Head of caudate nucleus (tissue), 42 donors: Measurements from ENCODE around the gene PPP1R12B.
"Not testable (repeated sequence)": the region's sequence is repeated elsewhere in the genome, so short reads cannot be mapped to it uniquely, and the experiment has no call there.

Source experiments
- DNase-seq, 42 donors: peaks; one replicate each; pipeline versions ENCODE4 v3.0.0 to v3.0.0-alpha.2; 2020 to 2021; ENCODE audit warnings: mixed read lengths in 7 of 42
- intact Hi-C: fragments of 100-400 bp; cut with DNase I; formaldehyde crosslinking; loops from one replicate; pipeline ENCODE4 v1.15.0; 2022

The PPP1R12B gene

DNA sequence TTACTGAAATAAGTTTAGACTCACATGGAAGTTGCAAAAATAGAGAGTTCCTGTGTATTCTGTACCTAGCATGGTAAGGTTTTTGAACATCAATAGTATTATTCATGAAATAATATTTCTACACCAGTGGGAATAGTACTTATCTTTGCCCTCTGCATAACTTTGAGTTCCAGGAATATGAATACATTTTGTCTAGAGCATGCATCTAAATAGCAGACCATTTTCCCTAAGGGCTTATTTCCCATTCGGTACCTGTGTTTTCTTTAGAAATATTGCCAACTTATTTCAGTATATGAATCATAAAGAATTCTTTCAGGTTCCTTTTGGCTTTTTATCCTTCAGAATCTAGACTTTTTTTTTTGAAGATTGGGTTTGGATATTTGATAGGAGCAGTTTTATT lies 81.6 kb downstream of the PPP1R12B start:
- DNase-seq, intact Hi-C loops: not testable (repeated sequence)

DNA sequence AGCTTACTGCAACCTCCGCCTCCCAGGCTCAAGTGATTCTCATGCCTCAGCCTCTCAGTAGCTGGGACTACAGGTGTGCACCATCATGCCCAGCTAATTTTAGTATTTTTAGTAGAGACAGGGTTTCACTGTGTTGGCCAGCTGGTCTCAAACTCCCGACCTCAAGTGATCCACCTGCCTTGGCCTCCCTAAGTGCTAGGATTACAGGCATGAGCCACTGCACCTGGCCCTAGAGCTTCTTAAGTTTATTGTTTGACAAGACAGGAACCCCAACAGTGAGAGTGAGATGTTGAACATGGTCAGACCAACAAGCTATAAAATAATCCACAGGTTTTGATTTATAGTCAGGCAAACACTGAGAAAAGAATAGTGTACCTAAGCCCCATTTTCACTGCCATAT lies 83.8 kb downstream of the PPP1R12B start:
- intact Hi-C loops, DNase-seq: not testable (repeated sequence)

DNA sequence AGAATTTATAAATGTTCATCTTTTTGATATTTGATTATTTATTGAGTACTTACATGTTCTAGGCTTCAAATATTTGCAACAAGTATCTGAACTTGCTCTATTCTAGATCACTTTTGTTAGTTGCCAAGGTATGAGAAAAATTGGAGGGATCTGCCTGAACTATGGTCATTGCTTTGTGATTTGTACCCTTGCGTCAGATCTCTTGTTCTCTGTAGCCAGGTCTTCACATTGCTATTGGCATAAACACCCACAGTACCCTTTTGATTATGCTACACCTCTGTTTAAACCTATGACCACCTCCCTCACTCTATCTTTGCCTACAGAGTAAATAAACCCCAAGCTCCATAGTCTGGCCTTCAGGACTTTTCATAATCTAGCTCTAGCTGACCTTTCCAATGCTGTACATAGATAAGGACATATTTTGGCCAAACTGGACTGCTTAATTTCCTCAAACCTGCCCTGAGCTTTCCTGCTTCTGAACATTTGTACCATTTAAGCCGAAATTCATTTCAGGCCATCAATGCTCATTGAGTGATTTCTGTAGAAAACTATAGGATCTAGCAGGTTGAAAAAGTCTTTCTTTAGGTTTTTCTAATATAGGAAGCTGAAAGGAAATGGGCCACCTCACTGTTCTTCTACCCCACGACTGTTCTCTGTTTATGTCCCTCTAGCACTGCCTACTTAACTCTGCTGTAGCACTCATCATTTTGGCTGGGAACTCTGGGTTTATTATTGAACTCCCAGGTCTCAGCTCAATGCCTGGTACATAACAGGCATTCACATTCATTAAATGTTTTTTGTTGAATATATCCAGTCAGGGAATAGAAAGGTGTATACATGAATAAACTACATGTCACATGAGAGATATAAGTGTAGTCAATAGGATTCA lies 84.9 kb downstream of the PPP1R12B start:
- no peak for DNase-seq
- intact Hi-C loops = no loop called here

DNA sequence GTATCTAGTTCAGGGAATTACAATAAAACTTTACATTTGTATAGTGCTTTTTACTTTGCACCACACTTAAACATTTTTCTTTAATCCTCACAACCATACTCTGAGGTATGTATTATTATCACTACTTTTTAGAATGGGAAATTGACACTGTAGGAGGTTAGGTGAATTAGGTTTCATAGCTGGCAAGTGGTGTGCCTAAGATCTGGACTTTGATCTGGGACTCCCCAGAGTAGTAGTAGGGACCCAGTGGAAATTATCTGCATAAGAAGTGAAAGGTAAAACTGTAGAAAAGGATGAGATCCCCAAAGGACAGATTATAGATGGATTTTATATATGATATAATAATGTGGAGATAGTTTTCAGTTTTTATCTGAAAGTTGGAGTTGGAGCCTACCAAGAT lies 85.6 kb downstream of the PPP1R12B start:
- no peak for DNase-seq
- intact Hi-C loops = no loop called here

DNA sequence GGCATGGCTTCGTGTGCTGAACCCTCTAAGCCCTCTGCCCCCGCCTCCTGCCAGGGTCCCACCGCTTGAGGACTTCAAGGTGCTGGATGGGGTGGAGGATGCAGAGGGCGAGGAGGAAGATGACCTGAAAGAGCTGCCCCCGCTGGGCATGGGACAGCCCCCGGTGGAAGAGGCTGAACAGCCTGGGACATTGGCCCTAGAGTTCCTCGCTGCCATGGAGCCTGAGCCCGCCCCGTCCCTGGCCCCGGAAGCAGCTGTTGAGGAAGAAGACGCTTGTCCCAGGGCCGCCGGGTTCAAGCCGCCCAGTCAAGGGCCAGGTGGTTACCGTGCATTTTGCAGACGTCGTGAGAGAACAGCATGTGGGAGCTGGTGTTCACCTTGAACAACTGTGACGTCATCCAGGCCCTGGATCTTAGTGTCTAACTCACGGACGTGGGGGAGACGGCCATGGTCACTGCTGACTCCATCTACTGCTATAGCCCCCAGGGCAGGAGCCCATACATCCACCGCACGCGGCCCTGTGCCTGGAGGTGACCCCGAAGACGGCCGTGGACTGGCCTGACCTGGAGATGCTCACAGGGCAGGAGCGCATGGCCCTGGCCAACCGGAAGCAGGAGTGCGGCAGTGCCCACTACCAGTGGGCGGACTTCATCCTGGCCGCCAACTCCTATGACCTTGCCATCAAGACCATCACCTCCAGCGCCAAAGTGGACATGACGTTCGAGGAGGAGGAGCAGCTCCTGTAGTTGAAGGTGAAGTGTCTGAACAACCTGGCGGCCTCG lies 90.1 kb downstream of the PPP1R12B start:
- intact Hi-C loops = no loop called here
- DNase-seq = no peak

- intact Hi-C loops = no loop called here
- no peak for DNase-seq
Observed at GRCh38 chr1:202439308-202439707, 90.8 kb downstream of the PPP1R12B start.

DNA sequence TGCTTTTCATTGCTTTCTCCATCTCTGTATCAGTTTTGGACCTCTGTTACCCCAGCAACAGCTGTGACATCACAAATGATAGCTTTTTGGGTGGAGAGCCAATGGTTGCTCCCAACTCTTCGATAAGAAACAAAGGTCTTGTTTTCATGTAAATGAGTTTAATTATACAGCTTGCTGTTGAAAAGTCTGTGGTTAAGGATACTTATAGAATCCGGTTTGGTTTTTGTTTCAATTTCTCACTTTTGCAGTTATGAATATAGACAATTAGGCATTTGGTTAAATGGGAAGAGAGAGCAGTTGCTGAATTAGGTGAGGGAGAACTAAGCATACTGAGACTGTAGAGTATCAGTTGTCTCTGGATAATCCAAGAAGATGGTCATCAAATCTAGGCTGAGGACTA lies 99.6 kb downstream of the PPP1R12B start:
- intact Hi-C loops, DNase-seq: not testable (repeated sequence)

DNA sequence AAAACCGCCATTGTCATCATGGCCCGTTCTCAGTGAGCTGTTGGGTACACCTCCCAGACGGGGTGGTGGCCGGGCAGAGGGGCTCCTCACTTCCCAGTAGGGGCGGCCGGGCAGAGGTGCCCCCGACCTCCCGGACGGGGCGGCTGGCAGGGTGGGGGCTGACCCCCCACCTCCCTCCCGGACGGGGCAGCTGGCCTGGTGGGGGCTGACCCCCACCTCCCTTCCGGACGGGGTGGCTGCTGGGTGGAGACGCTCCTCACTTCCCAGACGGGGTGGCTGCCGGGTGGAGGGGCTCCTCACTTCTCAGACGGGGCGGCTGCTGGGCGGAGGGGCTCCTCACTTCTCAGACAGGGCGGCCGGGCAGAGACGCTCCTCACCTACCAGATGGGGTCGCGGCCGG lies 103.1 kb downstream of the PPP1R12B start:
- intact Hi-C loops = not testable (repeated sequence)

DNA sequence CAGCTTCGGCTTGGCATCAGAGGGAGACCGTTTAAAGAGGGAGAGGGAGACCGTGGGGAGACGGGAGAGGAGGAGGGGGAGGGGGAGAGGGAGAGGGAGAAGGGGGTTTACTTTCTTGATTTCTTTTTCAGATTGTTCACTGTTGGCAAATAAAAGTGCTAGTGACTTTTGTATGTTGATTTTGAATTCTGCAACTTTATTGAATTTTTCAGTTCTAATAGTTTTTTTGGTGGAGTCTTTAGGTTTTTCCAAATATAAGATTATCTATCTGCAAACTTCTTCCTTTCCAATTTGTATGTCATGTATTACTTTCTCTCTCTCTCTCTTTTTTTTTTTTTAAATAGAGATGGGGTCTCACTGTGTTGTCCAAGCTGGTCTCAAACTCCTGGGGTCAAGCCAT lies 104.0 kb downstream of the PPP1R12B start:
- intact Hi-C loops = no loop called here
- no peak for DNase-seq

More for the DNA sequence above, 103.1 kb downstream of the PPP1R12B start:
- not testable (repeated sequence) for DNase-seq

GRCh38 chr1:202456372-202457169 lies 108.1 kb downstream of the PPP1R12B start:
- intact Hi-C loops, DNase-seq: not testable (repeated sequence)

- DNase-seq, intact Hi-C loops: not testable (repeated sequence)
Observed at GRCh38 chr1:202458651-202459050, 110.2 kb downstream of the PPP1R12B start.

DNA sequence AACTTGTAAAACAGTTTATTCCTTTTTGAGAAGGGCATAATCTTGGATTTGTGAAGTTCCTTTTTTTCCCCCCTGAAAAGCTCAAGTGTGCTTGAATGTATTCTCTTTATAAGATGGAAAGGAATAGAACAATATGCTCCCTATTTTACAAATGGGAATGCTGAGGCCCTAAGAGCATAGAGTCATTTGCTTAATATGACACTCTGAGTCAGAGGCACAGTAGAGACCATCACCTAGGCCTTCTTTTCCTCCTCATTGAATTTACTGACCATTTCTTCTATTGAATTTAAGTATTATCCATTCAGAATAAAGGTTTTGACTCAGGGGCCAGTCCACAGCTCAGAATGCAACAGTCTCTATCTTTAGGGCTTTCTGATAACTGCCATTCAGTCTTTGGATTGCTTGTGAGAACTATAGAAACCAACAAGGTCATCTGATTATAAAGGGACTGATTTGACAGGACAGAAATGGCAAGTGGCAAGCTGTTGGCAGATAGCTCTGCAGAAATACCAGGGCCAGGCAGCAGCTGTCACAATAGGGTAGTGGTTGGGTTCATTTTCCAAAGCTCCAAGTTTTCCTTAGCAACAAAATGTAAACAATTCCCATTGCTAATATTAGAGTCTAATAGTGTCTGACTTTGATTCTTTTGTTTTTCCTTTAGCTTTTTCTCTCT lies 111.1 kb downstream of the PPP1R12B start:
- DNase-seq, intact Hi-C loops: not testable (repeated sequence)

DNA sequence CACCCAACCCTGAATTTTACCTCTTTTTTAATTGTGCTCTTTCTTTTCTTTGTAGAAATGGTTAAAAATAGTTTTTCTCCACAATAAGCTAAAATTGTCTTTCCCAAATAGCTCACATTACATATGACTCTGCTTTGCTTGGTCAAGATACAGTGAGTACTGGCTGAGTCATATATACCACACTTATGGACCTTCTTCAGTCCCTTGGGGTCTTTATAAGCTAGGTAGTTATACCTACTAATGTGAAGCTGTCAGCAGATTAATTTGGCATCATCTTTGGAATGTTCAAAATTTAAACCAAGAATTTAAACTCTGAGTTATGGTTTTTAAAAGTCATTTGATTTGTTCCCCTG lies 111.6 kb downstream of the PPP1R12B start:
- DNase-seq, intact Hi-C loops: not testable (repeated sequence)

DNA sequence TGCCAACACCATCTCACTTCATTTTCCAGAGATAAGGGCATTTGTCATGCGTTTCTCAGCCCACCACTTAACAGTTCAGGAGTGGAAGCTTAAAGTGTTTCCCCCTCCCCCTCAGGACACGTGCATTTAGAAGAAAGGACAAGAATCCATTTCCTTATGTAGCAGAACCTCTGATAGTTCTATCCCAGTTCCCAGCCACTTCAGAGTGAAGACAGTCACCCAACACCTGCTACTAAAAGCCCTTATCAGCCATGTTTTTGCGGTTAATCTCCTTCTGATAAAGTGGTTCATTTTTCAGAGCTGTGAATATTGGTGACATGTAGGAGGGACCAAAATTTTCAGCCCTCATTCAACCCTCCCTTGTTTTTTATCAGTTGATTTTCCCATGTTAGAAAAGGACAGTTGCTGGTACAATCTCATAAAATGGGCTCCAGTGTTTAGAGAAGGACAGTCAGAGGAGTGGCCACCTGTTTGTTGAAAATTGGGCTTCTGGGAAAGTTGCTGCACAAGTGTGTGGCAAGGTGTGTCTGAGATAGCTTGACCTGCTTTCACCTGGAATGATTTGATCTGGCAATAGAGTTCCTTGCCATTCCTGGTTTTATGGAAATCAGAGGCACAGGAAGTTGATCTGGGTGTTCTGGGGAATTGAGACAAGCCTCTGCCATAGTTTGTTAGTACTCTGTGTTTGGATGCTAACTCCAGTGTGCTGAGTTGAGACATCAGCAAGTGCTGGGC lies 114.0 kb downstream of the PPP1R12B start:
- no peak for DNase-seq
- intact Hi-C loops = no loop called here

DNA sequence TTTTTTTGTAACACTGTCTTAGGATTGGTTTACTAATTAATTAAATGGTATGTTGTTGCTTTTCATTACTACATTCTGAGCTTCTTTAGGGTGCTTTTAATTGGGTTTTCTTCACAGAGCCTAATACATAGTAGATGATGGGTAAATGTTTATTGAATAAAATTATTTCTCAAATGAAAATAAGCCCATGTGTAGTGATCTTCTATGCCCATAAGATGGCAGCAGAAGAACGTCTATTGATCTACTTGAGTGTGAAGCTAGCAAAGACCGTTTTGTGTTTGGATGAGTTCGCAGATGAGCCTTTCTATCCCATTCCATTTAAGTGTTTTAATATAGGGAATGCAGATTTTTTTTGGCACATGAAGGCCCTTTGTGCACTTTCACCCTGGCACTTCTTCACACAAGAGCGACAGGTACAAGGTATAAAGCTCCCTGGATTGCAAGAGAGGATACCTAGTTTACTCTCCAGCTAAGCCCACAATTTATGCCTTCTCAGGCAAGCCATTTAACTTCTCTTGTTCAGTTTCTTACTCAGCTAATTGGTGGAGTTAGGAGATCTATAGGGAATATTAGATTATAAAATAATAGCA lies 115.7 kb downstream of the PPP1R12B start:
- intact Hi-C loops = not testable (repeated sequence)
- peak in 6 of 42 donors; percentile 10 to 56 (median 18) for DNase-seq

DNA sequence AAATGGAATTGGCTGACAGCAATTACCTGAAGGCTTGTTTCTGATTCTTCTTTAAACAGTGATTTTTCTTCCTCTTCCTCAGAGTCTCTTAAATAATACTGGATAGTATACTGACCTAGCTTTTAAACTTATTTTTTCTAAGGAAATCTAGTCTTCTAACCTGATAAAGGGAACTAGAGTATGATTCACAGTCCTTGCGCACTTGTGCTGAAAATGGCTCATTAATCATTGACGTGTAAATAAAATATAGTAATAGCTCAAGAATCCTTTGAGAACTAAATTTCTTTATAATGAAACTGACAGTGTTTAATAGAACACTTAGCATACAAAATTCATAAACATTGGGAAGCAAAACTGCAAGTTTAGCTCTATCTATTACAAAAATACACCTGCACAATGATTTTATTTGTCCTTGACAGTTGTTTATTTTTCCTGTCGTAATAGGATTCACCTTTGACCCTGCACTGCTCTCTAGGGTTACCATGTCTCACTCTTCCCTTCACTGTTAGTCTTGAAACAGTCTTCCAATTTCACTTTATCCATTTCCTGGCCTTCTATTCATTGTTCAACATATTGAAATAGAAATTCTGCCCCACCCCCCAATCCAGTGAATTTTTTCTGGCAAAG lies 117.3 kb downstream of the PPP1R12B start:
- intact Hi-C loops, DNase-seq: not testable (repeated sequence)

DNA sequence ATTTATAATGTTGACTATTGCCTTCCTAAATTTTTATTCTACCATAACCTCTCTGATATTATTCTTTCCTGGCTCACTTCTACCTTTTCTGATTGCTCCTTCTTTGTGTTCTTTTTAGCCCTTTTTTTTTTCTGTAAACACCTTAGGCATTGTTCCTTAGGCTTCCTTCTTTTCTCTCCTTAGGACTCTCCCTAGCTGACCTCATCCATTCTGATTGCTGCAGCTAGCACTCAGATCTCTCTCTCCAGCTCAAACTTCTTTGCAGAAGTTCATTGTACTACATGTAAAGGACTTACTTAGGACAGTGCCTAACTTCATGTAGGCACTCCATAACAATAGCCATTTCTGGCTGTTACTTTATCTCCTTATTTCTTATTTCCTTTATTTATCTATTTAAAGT lies 117.8 kb downstream of the PPP1R12B start:
- intact Hi-C loops, DNase-seq: not testable (repeated sequence)
